Suppressor macrophage treated with lipopolysaccharide for 1 hour (primary cell): ENCODE measurements around the gene NRGN.

Source experiments
- DNase-seq, 3 donors: peaks; one replicate each; pipeline ENCODE4 v3.0.0-alpha.2; 2020 to 2022

The NRGN gene

DNA sequence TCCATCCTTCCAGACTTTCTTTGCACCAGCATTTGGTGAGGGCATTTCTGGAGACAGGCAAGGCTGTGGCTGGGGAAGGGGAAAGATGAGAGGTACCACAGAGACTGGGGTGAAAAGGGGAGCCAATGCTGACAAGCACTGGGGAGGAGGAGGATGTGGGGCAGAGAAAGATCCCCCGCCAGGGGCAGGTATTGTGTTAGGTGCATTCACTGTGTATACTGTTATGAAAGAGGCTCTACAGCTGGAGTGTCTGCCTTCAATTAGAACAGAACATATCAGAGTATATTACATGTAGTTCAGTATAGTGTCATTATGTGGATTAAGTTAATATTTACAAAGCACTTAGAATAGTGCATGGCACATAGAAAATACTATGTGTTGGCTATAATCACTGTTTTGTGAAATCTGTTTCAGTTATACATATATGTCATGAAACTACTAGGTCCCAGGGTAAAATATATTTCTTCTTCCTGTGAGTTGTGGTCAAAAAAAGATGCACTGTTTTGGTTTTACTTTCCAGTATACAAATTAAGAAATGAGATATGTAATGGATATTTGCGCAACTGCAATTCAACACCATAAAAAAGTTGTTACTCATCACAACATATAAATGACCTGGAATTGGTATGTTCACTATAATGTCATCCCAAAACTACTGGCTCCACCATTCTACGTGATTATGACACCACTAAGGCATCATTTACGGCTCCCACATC is 52.0 kb downstream of the NRGN start:
- DNase-seq = peak; percentile 6 to 68 (median 46)

DNA sequence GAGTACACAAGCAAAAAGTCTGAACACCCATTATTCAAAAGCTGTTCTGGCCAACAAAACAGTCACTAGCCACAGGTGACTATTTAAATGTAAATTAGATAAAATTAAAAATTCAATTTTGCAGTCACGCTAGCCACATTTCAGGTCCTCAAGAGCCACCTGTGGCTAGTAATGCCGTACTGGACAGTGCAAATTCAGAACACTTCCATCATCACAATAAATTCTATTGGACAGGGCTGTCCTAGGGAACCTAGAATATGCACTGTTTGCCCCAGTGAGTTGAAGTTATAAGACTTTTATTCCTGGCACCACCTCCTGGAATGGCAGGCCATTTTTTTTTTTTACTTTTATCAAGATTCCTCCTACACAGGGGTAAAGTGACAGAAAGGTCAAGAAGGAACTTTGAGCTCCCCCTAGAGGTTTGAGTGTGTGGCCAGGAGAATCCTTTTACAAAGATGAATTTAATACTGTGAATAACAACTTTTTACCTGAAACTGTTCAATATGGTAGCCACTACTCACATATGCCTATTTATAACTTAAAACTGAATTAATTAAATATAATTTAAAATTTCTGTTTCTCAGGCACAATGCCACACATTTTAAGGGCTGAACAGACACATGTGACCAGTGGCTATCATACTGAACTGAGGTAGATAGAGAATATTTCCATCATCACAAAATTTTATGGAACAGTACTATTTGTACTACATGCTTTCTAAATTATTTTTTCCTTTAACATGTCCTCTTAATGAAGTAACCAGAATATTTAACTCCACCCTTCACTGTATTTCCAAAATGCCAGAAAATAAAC is 53.9 kb downstream of the NRGN start:
- DNase-seq = peak; percentile 78 to 81 (median 81)

DNA sequence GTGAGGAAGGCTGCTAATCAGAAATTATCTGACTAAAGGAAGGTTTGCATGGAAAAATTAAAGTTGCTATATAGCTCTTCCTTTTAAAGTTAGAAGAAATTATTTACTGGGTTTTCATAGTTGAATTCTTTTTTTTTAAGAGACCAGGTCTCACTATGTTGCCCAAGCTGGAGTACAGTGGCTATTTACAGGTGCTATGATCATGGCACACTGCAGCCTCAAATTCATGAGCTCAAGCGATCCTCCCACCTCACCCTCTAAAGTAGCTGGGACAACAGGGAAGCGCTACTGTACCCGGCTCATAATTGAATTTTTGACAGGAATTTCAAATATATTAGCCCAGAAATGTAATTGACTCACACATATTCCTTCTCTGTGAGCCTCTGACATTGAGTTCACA is 56.6 kb downstream of the NRGN start:
- DNase-seq = peak in 1 of 3 donors; percentile 20
